RWPE2 (cell line): ENCODE data around the gene PPAT.
"Not testable (repeated sequence)": the region's sequence is repeated elsewhere in the genome, so short reads cannot be mapped to it uniquely, and the experiment has no call there.

Source experiments
- ATAC-seq: fragments of 200-7000 bp; cut with Tn5 transposase; 3 replicates; pipeline ENCODE4 v1.9.1; 2021; ENCODE audit warnings: low read depth
- DNase-seq: peaks from one replicate; pipeline ENCODE4 v3.0.0-alpha.2; 2020; ENCODE audit warnings: low spot score
- H3K27ac ChIP-seq: fragments of 450-650 bp; 2 replicates; pipeline ENCODE4 v1.5.1; 2017; ENCODE audit warnings: mild to moderate bottlenecking; ENCODE audit not compliant: poor library complexity, severe bottlenecking
- H3K27me3 ChIP-seq: fragments of 250-450 bp; sonication (Bioruptor Pico); 2 replicates; pipeline ENCODE4 v1.5.1; 2021; ENCODE audit warnings: mild to moderate bottlenecking, moderate library complexity; ENCODE audit not compliant: insufficient read depth, poor library complexity, severe bottlenecking
- H3K36me3 ChIP-seq: fragments of 250-450 bp; sonication (Bioruptor Pico); 2 replicates; pipeline ENCODE4 v1.5.1; 2020; ENCODE audit warnings: low read depth, mild to moderate bottlenecking, moderate library complexity
- H3K4me1 ChIP-seq: fragments of 250-450 bp; sonication (Bioruptor Pico); 2 replicates; pipeline ENCODE4 v1.5.1; 2021; ENCODE audit warnings: mild to moderate bottlenecking, moderate library complexity; ENCODE audit not compliant: insufficient read depth, poor library complexity, severe bottlenecking
- H3K4me3 ChIP-seq: fragments of 250-450 bp; sonication (Bioruptor Pico); 2 replicates; pipeline ENCODE4 v1.5.1; 2021; ENCODE audit warnings: mild to moderate bottlenecking, moderate library complexity; ENCODE audit not compliant: severe bottlenecking
- H3K9me3 ChIP-seq: fragments of 250-450 bp; sonication (Bioruptor Pico); 2 replicates; pipeline ENCODE4 v1.5.1; 2021; ENCODE audit warnings: mild to moderate bottlenecking, moderate library complexity; ENCODE audit not compliant: severe bottlenecking
- TF ChIP-seq, protein P1 (sequence below): fragments of 450-650 bp; IDR thresholded peaks from one replicate; pipeline ENCODE4 v1.5.1; 2017; ENCODE audit warnings: mild to moderate bottlenecking, moderate library complexity; ENCODE audit not compliant: poor library complexity, severe bottlenecking

PPAT gene

DNA sequence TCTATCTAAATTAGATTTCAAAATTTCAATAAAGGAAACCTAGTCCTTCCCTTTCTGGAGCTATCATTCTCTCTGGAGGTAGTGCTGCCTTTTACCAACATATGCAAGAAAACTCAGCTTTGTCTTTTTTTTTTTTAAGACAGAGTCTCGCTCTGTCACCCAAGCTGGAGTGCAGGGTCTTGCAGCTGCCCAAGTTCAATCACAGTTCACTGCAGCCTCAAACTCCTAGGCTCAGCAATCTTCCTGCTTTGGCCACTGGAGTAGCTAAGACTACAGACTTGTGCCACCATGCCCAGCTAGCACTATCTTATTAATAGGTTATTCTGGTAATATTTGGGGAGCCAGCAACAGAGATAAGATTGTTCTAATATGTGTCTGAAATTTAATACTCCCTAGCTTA is 60.5 kb downstream of the PPAT start:
- TF ChIP-seq, protein P1, sequence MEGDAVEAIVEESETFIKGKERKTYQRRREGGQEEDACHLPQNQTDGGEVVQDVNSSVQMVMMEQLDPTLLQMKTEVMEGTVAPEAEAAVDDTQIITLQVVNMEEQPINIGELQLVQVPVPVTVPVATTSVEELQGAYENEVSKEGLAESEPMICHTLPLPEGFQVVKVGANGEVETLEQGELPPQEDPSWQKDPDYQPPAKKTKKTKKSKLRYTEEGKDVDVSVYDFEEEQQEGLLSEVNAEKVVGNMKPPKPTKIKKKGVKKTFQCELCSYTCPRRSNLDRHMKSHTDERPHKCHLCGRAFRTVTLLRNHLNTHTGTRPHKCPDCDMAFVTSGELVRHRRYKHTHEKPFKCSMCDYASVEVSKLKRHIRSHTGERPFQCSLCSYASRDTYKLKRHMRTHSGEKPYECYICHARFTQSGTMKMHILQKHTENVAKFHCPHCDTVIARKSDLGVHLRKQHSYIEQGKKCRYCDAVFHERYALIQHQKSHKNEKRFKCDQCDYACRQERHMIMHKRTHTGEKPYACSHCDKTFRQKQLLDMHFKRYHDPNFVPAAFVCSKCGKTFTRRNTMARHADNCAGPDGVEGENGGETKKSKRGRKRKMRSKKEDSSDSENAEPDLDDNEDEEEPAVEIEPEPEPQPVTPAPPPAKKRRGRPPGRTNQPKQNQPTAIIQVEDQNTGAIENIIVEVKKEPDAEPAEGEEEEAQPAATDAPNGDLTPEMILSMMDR = no peak
- ATAC-seq = no peak

DNA sequence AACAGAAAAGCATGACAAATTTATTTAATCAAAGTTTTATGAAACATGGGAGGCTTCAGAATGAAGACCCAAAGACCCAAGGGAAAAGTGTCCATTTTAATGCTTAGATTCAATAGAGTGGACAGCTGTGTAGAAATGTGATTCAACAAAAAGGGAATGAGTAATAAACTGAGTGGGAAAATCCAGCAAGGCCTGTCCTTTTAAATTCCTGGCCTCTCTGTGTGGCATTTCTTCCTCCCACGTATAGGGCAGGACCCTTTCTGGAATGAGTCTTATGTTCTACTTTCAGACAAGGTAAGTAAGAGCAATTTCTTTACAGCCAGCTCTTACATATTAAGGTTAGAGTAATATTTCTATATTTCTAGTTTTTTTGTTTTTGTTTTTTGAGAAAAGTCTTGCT is 62.6 kb downstream of the PPAT start:
- no peaks in the 10 kb centered on the region for H3K9me3 ChIP-seq
- H3K36me3 ChIP-seq = peaks cover 25% of the 10 kb centered on the region
- TF ChIP-seq, protein P1 = no peak
- no peaks in the 10 kb centered on the region for H3K4me1 ChIP-seq
- DNase-seq = no peak
- H3K27me3 ChIP-seq = no peaks in the 10 kb centered on the region
- no peak overlapping the region for H3K27ac ChIP-seq
- H3K4me3 ChIP-seq = no peak overlapping the region
- no peak for ATAC-seq

More for the DNA sequence above, 60.5 kb downstream of the PPAT start:
- Histone ChIP-seq H3K36me3 (peaks cover 30% of the 10 kb centered on the region), H3K27ac (no peak overlapping the region), H3K27me3 (no peaks in the 10 kb centered on the region), H3K4me1 (no peaks in the 10 kb centered on the region), H3K9me3 (no peaks in the 10 kb centered on the region), H3K4me3 (no peak overlapping the region)
- no peak for DNase-seq

DNA sequence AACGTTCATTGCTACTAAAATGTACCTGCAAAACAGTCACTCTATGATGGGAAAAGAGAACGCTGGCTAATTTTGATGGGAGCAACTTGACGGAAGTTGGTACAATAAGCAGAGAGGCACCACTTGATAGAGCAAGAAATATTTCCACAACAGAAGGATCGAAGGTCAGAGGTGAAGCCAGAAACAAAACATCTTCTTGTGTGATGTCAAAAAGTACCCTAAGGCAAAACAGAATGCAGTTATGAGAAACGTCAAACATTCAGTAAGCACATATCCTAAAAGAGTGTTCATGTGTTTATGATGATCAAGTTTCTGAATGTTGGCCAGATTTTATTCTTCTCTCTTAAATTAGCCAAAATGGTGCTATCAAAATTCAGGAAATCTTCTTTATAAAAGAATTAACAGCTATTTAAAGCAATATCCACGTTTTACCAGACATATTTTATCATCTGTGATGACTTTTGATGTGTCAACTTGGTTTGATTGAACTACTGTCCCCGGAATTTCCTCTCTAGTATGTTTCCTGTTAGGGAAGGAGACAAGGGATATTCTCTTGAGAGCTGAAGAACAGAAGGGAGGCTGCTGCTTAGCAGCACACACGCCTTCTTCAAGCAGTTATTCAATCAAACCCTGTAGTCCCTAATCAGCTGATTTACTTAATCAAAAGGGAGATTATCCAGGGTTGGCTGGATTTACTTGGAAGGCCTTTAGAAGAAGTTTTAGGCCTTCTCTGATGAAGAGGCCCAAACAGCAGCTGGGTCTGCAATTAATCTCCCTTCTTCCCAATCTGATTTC is 63.8 kb downstream of the PPAT start:
- ATAC-seq (no peak), DNase-seq (no peak)
- Histone ChIP-seq H3K27me3 (no peaks in the 10 kb centered on the region), H3K36me3 (peaks cover 23% of the 10 kb centered on the region), H3K4me3 (no peak overlapping the region), H3K9me3 (no peaks in the 10 kb centered on the region), H3K27ac (no peak overlapping the region), H3K4me1 (no peaks in the 10 kb centered on the region)
- TF ChIP-seq, protein P1 = no peak

DNA sequence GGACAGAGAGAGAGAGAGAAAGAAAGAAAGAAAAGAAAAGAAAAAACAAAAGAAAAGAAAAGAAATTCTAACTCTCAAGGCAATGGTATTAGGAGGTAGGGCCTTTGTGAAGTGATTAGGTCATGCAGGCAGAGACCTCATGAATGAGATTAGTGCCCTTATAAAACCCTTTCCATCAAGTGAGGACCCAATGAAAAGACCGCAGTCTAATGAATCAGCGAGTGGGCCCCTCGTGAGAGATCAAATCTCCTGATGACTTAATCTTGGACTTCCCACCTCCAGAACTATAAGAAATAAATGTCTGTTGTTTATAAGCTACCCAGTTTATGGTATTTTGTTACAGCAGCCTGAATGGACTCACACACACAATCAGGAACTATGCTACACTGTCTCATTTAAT is 65.0 kb downstream of the PPAT start:
- ATAC-seq (no peak), DNase-seq (no peak)

DNA sequence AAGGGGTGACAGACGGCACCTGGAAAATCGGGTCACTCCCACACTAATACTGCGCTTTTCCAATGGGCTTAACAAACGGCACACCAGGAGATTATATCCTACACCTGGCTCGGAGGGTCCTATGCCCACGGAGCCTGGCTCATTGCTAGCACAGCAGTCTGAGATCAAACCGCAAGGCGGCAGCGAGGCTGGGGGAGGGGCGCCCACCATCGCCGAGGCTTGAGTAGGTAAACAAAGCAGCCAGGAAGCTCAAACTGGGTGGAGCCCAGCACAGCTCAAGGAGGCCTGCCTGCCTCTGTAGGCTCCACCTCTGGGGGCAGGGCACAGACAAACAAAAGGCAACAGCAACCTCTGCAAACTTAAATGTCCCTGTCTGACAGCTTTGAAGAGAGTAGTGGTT is 72.4 kb downstream of the PPAT start:
- H3K4me1 ChIP-seq, H3K27ac ChIP-seq, ATAC-seq, DNase-seq, H3K4me3 ChIP-seq, H3K27me3 ChIP-seq, H3K36me3 ChIP-seq, H3K9me3 ChIP-seq: not testable (repeated sequence)

More for the DNA sequence above, 65.0 kb downstream of the PPAT start:
- Histone ChIP-seq H3K9me3 (no peaks in the 10 kb centered on the region), H3K4me3 (no peak overlapping the region), H3K4me1 (no peaks in the 10 kb centered on the region), H3K36me3 (peaks cover 20% of the 10 kb centered on the region), H3K27me3 (no peaks in the 10 kb centered on the region), H3K27ac (no peak overlapping the region)
- TF ChIP-seq, protein P1 = no peak
